LNCaP clone FGC (cell line): ENCODE measurements around the gene EEFSEC.

Source experiments
- DNase-seq: peaks from one replicate; pipeline ENCODE4 v3.0.0-alpha.2; 2011; ENCODE audit warnings: low read depth
- H3K4me3 ChIP-seq: 2 replicates; pipeline ENCODE4 v1.5.1; 2011; ENCODE audit warnings: mild to moderate bottlenecking, low read depth, low read length, control low read depth
- CTCF ChIP-seq: IDR thresholded peaks from 2 replicates; pipeline ENCODE4 v1.5.1; 2012; ENCODE audit warnings: mild to moderate bottlenecking; ENCODE audit not compliant: control insufficient read depth, insufficient read depth; ENCODE audit errors: extremely low read depth

The EEFSEC gene

GRCh38 chr3:128445357-128445756 lies 292.1 kb downstream of the EEFSEC start:
- TF ChIP-seq CTCF: no peak
- no peak for DNase-seq
- H3K4me3 ChIP-seq: no peak overlapping the region

- TF ChIP-seq CTCF: no peak
- no peak for DNase-seq
- no peak overlapping the region for H3K4me3 ChIP-seq
Observed at GRCh38 chr3:128446821-128447220, 293.5 kb downstream of the EEFSEC start.

- TF ChIP-seq CTCF: no peak
- DNase-seq: no peak
- H3K4me3 ChIP-seq: no peak overlapping the region
Observed at GRCh38 chr3:128447561-128448013, 294.3 kb downstream of the EEFSEC start.

GRCh38 chr3:128448491-128448890 lies 295.2 kb downstream of the EEFSEC start:
- no peak overlapping the region for H3K4me3 ChIP-seq
- DNase-seq: no peak
- TF ChIP-seq CTCF: no peak

- no peak for DNase-seq
- no peak for TF ChIP-seq CTCF
- H3K4me3 ChIP-seq: no peak overlapping the region
Observed at GRCh38 chr3:128449111-128449638, 295.9 kb downstream of the EEFSEC start.

GRCh38 chr3:128452120-128452519 lies 298.8 kb downstream of the EEFSEC start:
- DNase-seq: no peak
- H3K4me3 ChIP-seq: no peak overlapping the region
- TF ChIP-seq CTCF: no peak

GRCh38 chr3:128452678-128453275 lies 299.5 kb downstream of the EEFSEC start:
- TF ChIP-seq CTCF: no peak
- DNase-seq: no peak
- no peak overlapping the region for H3K4me3 ChIP-seq
